GM19324 (cell line): ENCODE measurements around the gene RBMS2.

Experiments
- ATAC-seq: cut with Tn5 transposase; IDR thresholded peaks from one replicate; pipeline ENCODE4 v1.9.1; 2021; ENCODE audit warnings: mild to moderate bottlenecking, moderate library complexity; ENCODE audit not compliant: unreplicated experiment, low FRiP score

Gene RBMS2

GRCh38 chr12:56578983-56579546, 57.4 kb downstream of the RBMS2 start:
- ATAC-seq = no peak

GRCh38 chr12:56581418-56582145, 60.0 kb downstream of the RBMS2 start:
- no peak for ATAC-seq

- ATAC-seq = no peak
These were observed 63.5 kb downstream of the RBMS2 start for GRCh38 chr12:56585098-56585497.

- ATAC-seq = no peak
These were observed 68.2 kb downstream of the RBMS2 start for GRCh38 chr12:56589783-56590182.

- ATAC-seq = no peak
These were observed 68.7 kb downstream of the RBMS2 start for GRCh38 chr12:56590237-56590830.

GRCh38 chr12:56591126-56591525, 69.5 kb downstream of the RBMS2 start:
- no peak for ATAC-seq

- no peak for ATAC-seq
These were observed 70.3 kb downstream of the RBMS2 start for GRCh38 chr12:56591961-56592360.

- no peak for ATAC-seq
These were observed 72.4 kb downstream of the RBMS2 start for GRCh38 chr12:56593909-56594621.

GRCh38 chr12:56596815-56597214, 75.2 kb downstream of the RBMS2 start:
- ATAC-seq = no peak

GRCh38 chr12:56599041-56599440, 77.4 kb downstream of the RBMS2 start:
- no peak for ATAC-seq

GRCh38 chr12:56599797-56600196, 78.2 kb downstream of the RBMS2 start:
- no peak for ATAC-seq

- no peak for ATAC-seq
These were observed 79.1 kb downstream of the RBMS2 start for GRCh38 chr12:56600753-56601152.

GRCh38 chr12:56601503-56601902, 79.9 kb downstream of the RBMS2 start:
- ATAC-seq = no peak

- no peak for ATAC-seq
These were observed 80.6 kb downstream of the RBMS2 start for GRCh38 chr12:56602239-56602638.

GRCh38 chr12:56604355-56604754, 82.7 kb downstream of the RBMS2 start:
- no peak for ATAC-seq

- ATAC-seq = no peak
These were observed 93.0 kb downstream of the RBMS2 start for GRCh38 chr12:56614627-56615026.

GRCh38 chr12:56616244-56616643, 94.6 kb downstream of the RBMS2 start:
- no peak for ATAC-seq

GRCh38 chr12:56616925-56617324, 95.3 kb downstream of the RBMS2 start:
- ATAC-seq = no peak

GRCh38 chr12:56622535-56622934, 100.9 kb downstream of the RBMS2 start:
- ATAC-seq = no peak

- no peak for ATAC-seq
These were observed 105.1 kb downstream of the RBMS2 start for GRCh38 chr12:56626701-56627100.

- no peak for ATAC-seq
These were observed 107.2 kb downstream of the RBMS2 start for GRCh38 chr12:56628671-56629458.
